HUES6 (cell line): ENCODE results near the gene MGAT2.
"Not testable (repeated sequence)": the region's sequence is repeated elsewhere in the genome, so short reads cannot be mapped to it uniquely, and the experiment has no call there.

Experiments used
- H3K27ac ChIP-seq: 2 replicates; pipeline ENCODE4 v1.7.0; 2013; ENCODE audit warnings: low read depth, mild to moderate bottlenecking, low read length, inconsistent platforms
- H3K27me3 ChIP-seq: 2 replicates; pipeline ENCODE4 v1.6.1; 2013; ENCODE audit warnings: low read length; ENCODE audit not compliant: control insufficient read depth, insufficient read depth
- H3K36me3 ChIP-seq: 2 replicates; pipeline ENCODE4 v1.6.1; 2013; ENCODE audit warnings: low read length; ENCODE audit not compliant: control insufficient read depth, insufficient read depth
- H3K4me1 ChIP-seq: 2 replicates; pipeline ENCODE4 v1.6.1; 2013; ENCODE audit warnings: low read length; ENCODE audit not compliant: control insufficient read depth, insufficient read depth
- H3K4me3 ChIP-seq: 2 replicates; pipeline ENCODE4 v1.5.1; 2013; ENCODE audit warnings: low read depth, low read length
- H3K9ac ChIP-seq: one replicate; pipeline ENCODE4 v1.6.1; 2013; ENCODE audit warnings: mild to moderate bottlenecking, low read length
- H3K9me3 ChIP-seq: 2 replicates; pipeline ENCODE4 v1.6.1; 2013; ENCODE audit warnings: low read depth, low read length; ENCODE audit not compliant: control insufficient read depth, insufficient read depth

Gene MGAT2

GRCh38 chr14:49620182-49621113 lies at the start of gene MGAT2, which contains the start of gene RPL36AL:
Gene MGAT2, plus strand, starts transcription at chr14:49620799. Its CDS starts 470 bp downstream, at chr14:49621269.
Gene RPL36AL, minus strand, starts transcription at chr14:49620626. Its CDS starts 1,522 bp downstream, at chr14:49619104.
- peak within 1 kb of the TSS; percentile 95 for H3K27ac ChIP-seq
- no peaks in the 10 kb centered on the region for H3K9me3 ChIP-seq
- H3K4me3 ChIP-seq: peak within 1 kb of the TSS; percentile 100
- peaks cover 28% of the 10 kb centered on the region for H3K36me3 ChIP-seq
- H3K9ac ChIP-seq: peak within 1 kb of the TSS; percentile 96
- no peaks in the 10 kb centered on the region for H3K27me3 ChIP-seq
- H3K4me1 ChIP-seq: peaks cover 8% of the 10 kb centered on the region

DNA sequence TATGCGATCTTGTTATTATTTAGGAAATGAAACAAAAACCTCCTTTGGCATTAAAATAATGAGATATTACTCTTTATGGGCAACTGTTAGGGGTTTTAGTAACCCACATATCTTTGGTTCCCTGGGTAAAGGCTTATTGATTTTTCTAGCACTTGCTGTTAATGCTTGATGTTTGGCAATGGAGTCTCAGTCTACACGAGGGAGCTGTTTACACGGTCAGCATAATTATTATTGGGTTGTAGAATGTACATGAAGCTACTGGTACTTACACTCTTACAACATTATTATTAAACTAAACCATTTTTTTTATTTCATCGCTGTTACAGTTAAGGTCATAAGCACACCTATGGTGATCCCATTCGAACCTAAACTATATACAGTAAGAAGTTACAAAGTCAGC lies 46.6 kb upstream of the MGAT2 start:
- 0 out of 2 replicates have a peak, but pooled peaks cover 4% of the 10 kb centered on the region for H3K9me3 ChIP-seq
- H3K27me3 ChIP-seq: no peaks in the 10 kb centered on the region
- no peak overlapping the region for H3K4me3 ChIP-seq
- no peak overlapping the region for H3K27ac ChIP-seq
- peaks cover 47% of the 10 kb centered on the region for H3K36me3 ChIP-seq
- H3K4me1 ChIP-seq: no peaks in the 10 kb centered on the region
- H3K9ac ChIP-seq: no peak overlapping the region

DNA sequence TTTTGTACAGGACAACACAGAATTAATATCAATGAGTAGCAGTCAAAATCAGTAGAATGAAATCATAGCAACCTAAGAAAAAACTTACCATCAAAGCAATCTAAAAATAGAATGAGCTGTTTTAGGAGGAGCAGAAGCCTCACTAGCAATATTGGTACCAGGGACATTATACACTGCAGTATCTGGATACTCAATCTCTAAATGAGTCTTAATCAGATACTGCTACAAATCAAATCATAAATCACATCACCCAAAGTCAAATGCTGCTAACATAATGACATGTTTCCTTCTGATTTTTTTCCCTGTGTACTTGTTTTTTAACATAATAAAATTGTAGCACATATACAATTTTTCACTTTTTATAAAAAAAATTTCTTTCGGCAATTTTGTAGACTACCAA lies 42.5 kb upstream of the MGAT2 start:
- Histone ChIP-seq H3K4me3 (no peak overlapping the region), H3K9ac (no peak overlapping the region), H3K4me1 (no peaks in the 10 kb centered on the region), H3K27ac (no peak overlapping the region), H3K9me3 (no peaks in the 10 kb centered on the region), H3K36me3 (peaks cover 53% of the 10 kb centered on the region), H3K27me3 (no peaks in the 10 kb centered on the region)

DNA sequence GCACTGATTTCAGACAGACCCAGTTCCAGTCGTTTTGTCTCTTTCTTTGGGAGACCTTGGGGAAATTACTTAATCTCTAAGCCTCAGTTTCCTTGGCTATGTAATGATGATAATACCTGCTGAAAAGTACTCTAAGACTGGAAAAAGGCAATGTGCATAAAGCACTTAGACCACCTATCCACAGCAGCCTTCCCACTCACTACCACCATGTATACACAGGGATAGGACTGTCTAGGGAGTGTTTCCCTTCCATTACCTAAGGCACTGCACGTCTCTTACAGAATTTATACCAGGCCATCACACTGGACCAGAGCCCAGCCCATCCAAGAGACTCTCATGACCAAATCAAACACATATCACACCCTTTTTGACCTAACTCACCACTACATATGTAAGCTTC lies 40.8 kb upstream of the MGAT2 start:
- no peak overlapping the region for H3K9ac ChIP-seq
- H3K27ac ChIP-seq: no peak overlapping the region
- no peak overlapping the region for H3K4me3 ChIP-seq
- no peaks in the 10 kb centered on the region for H3K27me3 ChIP-seq
- no peaks in the 10 kb centered on the region for H3K9me3 ChIP-seq
- H3K4me1 ChIP-seq: peaks cover 9% of the 10 kb centered on the region; the same call in 1 of the 2 replicates
- peaks cover 60% of the 10 kb centered on the region for H3K36me3 ChIP-seq

GRCh38 chr14:49581209-49582112 lies 39.1 kb upstream of the MGAT2 start:
- Histone ChIP-seq H3K4me3 (no peak overlapping the region), H3K27me3 (no peaks in the 10 kb centered on the region), H3K27ac (no peak overlapping the region), H3K36me3 (peaks cover 57% of the 10 kb centered on the region), H3K9me3 (no peaks in the 10 kb centered on the region), H3K9ac (peak overlapping the region; percentile 3), H3K4me1 (peaks cover 9% of the 10 kb centered on the region; the same call in 1 of the 2 replicates)

- Histone ChIP-seq H3K27me3 (no peaks in the 10 kb centered on the region), H3K27ac (no peak overlapping the region), H3K36me3 (peaks cover 49% of the 10 kb centered on the region), H3K9me3 (no peaks in the 10 kb centered on the region), H3K4me1 (peaks cover 9% of the 10 kb centered on the region; the same call in 1 of the 2 replicates), H3K4me3 (no peak overlapping the region), H3K9ac (no peak overlapping the region)
Observed at GRCh38 chr14:49582113-49582977, 38.3 kb upstream of the MGAT2 start.

GRCh38 chr14:49583629-49584028 lies 37.0 kb upstream of the MGAT2 start:
- H3K27ac ChIP-seq: 0 out of 2 replicates have a peak overlapping the region, but pooled peaks have one; percentile 56
- H3K9me3 ChIP-seq: no peaks in the 10 kb centered on the region
- peaks cover 43% of the 10 kb centered on the region for H3K36me3 ChIP-seq
- peak overlapping the region; percentile 87 for H3K4me3 ChIP-seq
- peaks cover 9% of the 10 kb centered on the region; the same call in 1 of the 2 replicates for H3K4me1 ChIP-seq
- H3K9ac ChIP-seq: peak overlapping the region; percentile 99
- H3K27me3 ChIP-seq: no peaks in the 10 kb centered on the region

GRCh38 chr14:49584058-49584457 lies 36.5 kb upstream of the MGAT2 start:
- Histone ChIP-seq H3K36me3 (peaks cover 43% of the 10 kb centered on the region), H3K4me3 (peak overlapping the region; percentile 87), H3K9me3 (no peaks in the 10 kb centered on the region), H3K4me1 (peaks cover 9% of the 10 kb centered on the region; the same call in 1 of the 2 replicates), H3K27ac (peak overlapping the region; percentile 56; the same call in 1 of the 2 replicates), H3K9ac (peak overlapping the region; percentile 99), H3K27me3 (no peaks in the 10 kb centered on the region)

DNA sequence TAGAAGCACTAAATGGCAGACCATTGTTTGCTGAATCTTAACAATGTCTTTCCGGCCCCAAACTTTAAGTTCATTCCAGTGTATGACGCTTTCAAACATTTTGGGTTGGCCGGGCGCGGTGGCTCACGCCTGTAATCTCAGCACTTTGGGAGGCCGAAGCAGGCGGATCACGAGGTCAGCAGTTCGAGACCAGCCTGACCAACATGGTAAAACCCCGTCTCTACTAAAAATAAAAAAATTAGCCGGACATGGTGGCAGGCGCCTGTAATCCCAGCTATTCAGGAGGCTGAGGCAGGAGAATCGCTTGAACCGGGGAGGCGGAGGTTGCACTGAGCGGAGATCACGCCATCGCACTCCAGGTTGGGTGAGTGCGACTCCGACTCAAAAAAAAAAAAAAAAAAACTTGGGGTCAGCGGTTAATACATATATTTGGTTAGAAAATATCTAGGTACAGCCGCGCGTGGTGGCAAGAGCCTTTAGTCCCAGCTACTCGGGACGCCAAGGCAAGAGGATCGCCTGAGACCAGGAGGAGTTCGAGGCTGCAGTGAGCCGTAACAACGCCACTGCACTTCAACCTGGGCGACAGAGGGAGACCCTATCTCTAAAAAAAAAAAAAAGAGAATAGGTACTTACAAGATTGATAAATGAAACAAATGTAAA lies 35.5 kb upstream of the MGAT2 start:
- H3K4me1 ChIP-seq, H3K27me3 ChIP-seq, H3K9me3 ChIP-seq: not testable (repeated sequence)
- Histone ChIP-seq H3K36me3 (peaks cover 41% of the 10 kb centered on the region), H3K4me3 (peak overlapping the region; percentile 87), H3K27ac (peak overlapping the region; percentile 95), H3K9ac (peak overlapping the region; percentile 99)
